ENCODE results near the gene AFF2.

Gene AFF2

DNA sequence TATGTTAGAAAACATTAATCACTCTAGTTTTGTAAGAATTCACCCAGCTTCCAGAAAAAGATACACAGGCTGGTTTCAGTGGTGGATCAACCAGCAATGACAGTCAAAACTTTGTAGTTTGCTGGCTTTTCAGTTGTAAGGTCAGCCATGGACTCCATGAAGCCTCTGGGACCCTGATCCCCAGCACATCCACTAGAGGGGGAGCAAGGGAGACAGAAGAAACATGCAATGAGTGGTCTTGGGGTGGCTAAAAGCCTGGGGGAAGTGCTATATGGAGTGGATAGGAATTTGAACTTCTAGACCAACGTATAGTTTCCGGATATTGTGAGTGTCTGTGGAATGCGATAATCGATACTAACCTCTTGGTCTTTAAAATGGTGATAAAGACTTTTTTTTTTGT lies 72.7 kb downstream of the AFF2 start:
- ATAC-seq, result no peak
- TF ChIP-seq BACH2 (CRISPR knock-in tag; IDR thresholded peaks at IDR 0.05; ENCODE audit: borderline replicate concordance) (no peak), ZFP3 (CRISPR knock-in tag; IDR thresholded peaks at IDR 0.05) (no peak), GLIS3 (CRISPR knock-in tag; IDR thresholded peaks at IDR 0.05) (no peak), ZNF8 (CRISPR knock-in tag; IDR thresholded peaks at IDR 0.05) (no peak), CREB5 (CRISPR knock-in tag; IDR thresholded peaks at IDR 0.05; ENCODE audit: low read depth) (no peak), ESRRG (CRISPR knock-in tag; IDR thresholded peaks at IDR 0.05) (no peak), CSDC2 (CRISPR knock-in tag; IDR thresholded peaks at IDR 0.05) (no peak)
- TF ChIP-seq, protein P1, sequence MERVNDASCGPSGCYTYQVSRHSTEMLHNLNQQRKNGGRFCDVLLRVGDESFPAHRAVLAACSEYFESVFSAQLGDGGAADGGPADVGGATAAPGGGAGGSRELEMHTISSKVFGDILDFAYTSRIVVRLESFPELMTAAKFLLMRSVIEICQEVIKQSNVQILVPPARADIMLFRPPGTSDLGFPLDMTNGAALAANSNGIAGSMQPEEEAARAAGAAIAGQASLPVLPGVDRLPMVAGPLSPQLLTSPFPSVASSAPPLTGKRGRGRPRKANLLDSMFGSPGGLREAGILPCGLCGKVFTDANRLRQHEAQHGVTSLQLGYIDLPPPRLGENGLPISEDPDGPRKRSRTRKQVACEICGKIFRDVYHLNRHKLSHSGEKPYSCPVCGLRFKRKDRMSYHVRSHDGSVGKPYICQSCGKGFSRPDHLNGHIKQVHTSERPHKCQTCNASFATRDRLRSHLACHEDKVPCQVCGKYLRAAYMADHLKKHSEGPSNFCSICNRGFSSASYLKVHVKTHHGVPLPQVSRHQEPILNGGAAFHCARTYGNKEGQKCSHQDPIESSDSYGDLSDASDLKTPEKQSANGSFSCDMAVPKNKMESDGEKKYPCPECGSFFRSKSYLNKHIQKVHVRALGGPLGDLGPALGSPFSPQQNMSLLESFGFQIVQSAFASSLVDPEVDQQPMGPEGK (CRISPR knock-in tag; IDR thresholded peaks at IDR 0.05; ENCODE audit: borderline replicate concordance), result no peak

GRCh38 chrX:148574237-148574973 lies 74.0 kb downstream of the AFF2 start:
- TF ChIP-seq ZFP3 (CRISPR knock-in tag; IDR thresholded peaks at IDR 0.05) (no peak), GLIS3 (CRISPR knock-in tag; IDR thresholded peaks at IDR 0.05) (no peak), OSR1 (CRISPR knock-in tag; IDR thresholded peaks at IDR 0.05) (no peak), RARB (CRISPR knock-in tag; IDR thresholded peaks at IDR 0.05) (no peak), ESRRG (CRISPR knock-in tag; IDR thresholded peaks at IDR 0.05) (no peak), ZNF565 (CRISPR knock-in tag; conservative IDR thresholded peaks at IDR 0.05; ENCODE audit: low read depth) (no peak), CREB5 (CRISPR knock-in tag; IDR thresholded peaks at IDR 0.05; ENCODE audit: low read depth) (no peak), ZFP30 (CRISPR knock-in tag; IDR thresholded peaks at IDR 0.05) (no peak), ISL1 (CRISPR knock-in tag; IDR thresholded peaks at IDR 0.05) (no peak), SNAI2 (CRISPR knock-in tag; IDR thresholded peaks at IDR 0.05) (no peak), TOX (CRISPR knock-in tag; IDR thresholded peaks at IDR 0.05; ENCODE audit: borderline replicate concordance) (no peak), TCF4 (CRISPR knock-in tag; IDR thresholded peaks at IDR 0.05; ENCODE audit: borderline replicate concordance) (no peak), TSHZ2 (CRISPR knock-in tag; IDR thresholded peaks at IDR 0.05) (no peak)
- no peak for ATAC-seq

- no peak for TF ChIP-seq ZNF70 (CRISPR knock-in tag; IDR thresholded peaks at IDR 0.05)
- no peak for TF ChIP-seq CSRNP3 (CRISPR knock-in tag; IDR thresholded peaks at IDR 0.05)
- no peak for TF ChIP-seq PPARA (CRISPR knock-in tag; IDR thresholded peaks at IDR 0.05; ENCODE audit: borderline replicate concordance)
- no peak for TF ChIP-seq GLIS3 (CRISPR knock-in tag; IDR thresholded peaks at IDR 0.05)
- TF ChIP-seq ARNTL (CRISPR knock-in tag; IDR thresholded peaks at IDR 0.05; ENCODE audit: borderline replicate concordance, low read depth), result no peak
- TF ChIP-seq CSDC2 (CRISPR knock-in tag; IDR thresholded peaks at IDR 0.05), result no peak
- no peak for TF ChIP-seq RARB (CRISPR knock-in tag; IDR thresholded peaks at IDR 0.05)
- ATAC-seq, result no peak
Observed at GRCh38 chrX:148576396-148576795, 76.0 kb downstream of the AFF2 start.
